AG10803 (cell line): ENCODE data around the gene TFF1.

Experiments used
- DNase-seq: peaks from one replicate; pipeline ENCODE4 v3.0.0; 2010; ENCODE audit warnings: low read depth
- H3K4me3 ChIP-seq: 2 replicates; pipeline ENCODE4 v1.5.1; 2011; ENCODE audit warnings: mild to moderate bottlenecking, low read length, control low read depth
- TF ChIP-seq, protein P1 (sequence below): conservative IDR thresholded peaks from 2 replicates; pipeline ENCODE4 v1.5.1; 2011; ENCODE audit warnings: mild to moderate bottlenecking, low read length, control low read depth, inconsistent platforms

TFF1 gene

GRCh38 chr21:42343963-42344510, 22.3 kb downstream of the TFF1 start:
- no peak for DNase-seq
- H3K4me3 ChIP-seq = no peak overlapping the region
- TF ChIP-seq, protein P1, sequence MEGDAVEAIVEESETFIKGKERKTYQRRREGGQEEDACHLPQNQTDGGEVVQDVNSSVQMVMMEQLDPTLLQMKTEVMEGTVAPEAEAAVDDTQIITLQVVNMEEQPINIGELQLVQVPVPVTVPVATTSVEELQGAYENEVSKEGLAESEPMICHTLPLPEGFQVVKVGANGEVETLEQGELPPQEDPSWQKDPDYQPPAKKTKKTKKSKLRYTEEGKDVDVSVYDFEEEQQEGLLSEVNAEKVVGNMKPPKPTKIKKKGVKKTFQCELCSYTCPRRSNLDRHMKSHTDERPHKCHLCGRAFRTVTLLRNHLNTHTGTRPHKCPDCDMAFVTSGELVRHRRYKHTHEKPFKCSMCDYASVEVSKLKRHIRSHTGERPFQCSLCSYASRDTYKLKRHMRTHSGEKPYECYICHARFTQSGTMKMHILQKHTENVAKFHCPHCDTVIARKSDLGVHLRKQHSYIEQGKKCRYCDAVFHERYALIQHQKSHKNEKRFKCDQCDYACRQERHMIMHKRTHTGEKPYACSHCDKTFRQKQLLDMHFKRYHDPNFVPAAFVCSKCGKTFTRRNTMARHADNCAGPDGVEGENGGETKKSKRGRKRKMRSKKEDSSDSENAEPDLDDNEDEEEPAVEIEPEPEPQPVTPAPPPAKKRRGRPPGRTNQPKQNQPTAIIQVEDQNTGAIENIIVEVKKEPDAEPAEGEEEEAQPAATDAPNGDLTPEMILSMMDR = no peak

- no peak for DNase-seq
- TF ChIP-seq, protein P1 = no peak
- H3K4me3 ChIP-seq = no peak overlapping the region
Observed at GRCh38 chr21:42343556-42343955, 22.8 kb downstream of the TFF1 start.

GRCh38 chr21:42343101-42343500, 23.2 kb downstream of the TFF1 start:
- TF ChIP-seq, protein P1 = no peak
- no peak overlapping the region for H3K4me3 ChIP-seq
- no peak for DNase-seq

DNA sequence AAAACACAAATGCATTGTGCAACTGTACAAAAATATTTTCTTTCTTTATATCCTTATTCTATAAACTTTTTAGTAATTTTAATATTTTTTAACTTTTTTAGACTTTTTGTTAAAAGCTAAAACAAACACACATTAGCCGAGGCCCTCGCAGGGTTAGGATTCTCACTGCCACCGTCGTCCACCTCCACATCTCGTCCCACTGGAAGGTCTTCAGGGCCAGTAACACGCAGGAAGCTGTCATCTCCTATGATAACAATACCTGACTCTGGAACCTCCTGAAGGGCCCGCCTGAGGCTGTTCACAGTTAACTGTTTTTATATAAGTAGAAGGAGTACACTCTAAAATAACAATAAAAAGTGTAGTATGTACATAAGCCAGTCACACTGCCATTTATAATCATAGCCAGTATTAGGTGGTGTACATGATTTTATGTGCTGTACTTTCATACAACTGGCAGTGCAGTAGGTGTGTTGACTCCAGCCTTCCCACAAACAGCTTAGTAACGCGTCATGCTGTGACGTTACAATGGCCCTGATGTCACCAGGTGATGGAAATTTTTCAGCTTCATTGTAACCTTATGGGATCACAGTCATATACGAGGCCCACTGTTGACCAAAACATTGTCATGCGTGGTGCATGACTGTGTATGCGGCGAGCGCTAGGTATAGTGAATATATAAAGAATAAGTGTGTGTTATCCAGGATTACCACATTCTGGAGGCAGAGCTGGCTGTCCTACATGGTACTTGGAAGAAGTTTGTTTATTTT, 24.4 kb downstream of the TFF1 start:
- TF ChIP-seq, protein P1 = no peak
- no peak for DNase-seq

GRCh38 chr21:42340187-42341050, 25.9 kb downstream of the TFF1 start:
- H3K4me3 ChIP-seq = no peak overlapping the region
- TF ChIP-seq, protein P1 = no peak
- no peak for DNase-seq

More for the DNA sequence above, 24.4 kb downstream of the TFF1 start:
- H3K4me3 ChIP-seq = no peak overlapping the region

- no peak overlapping the region for H3K4me3 ChIP-seq
- TF ChIP-seq, protein P1 = no peak
- DNase-seq = no peak
Observed at GRCh38 chr21:42338729-42339715, 27.3 kb downstream of the TFF1 start.
